Hypothalamus (tissue), 51 donors: ENCODE results near the gene VAPA.
"Not testable (repeated sequence)": the region's sequence is repeated elsewhere in the genome, so short reads cannot be mapped to it uniquely, and the experiment has no call there.

Source experiments
- DNase-seq, 51 donors: peaks; one replicate each; lab custom pipeline; 2025; lab: John Stamatoyannopoulos, UW

Gene VAPA

DNA sequence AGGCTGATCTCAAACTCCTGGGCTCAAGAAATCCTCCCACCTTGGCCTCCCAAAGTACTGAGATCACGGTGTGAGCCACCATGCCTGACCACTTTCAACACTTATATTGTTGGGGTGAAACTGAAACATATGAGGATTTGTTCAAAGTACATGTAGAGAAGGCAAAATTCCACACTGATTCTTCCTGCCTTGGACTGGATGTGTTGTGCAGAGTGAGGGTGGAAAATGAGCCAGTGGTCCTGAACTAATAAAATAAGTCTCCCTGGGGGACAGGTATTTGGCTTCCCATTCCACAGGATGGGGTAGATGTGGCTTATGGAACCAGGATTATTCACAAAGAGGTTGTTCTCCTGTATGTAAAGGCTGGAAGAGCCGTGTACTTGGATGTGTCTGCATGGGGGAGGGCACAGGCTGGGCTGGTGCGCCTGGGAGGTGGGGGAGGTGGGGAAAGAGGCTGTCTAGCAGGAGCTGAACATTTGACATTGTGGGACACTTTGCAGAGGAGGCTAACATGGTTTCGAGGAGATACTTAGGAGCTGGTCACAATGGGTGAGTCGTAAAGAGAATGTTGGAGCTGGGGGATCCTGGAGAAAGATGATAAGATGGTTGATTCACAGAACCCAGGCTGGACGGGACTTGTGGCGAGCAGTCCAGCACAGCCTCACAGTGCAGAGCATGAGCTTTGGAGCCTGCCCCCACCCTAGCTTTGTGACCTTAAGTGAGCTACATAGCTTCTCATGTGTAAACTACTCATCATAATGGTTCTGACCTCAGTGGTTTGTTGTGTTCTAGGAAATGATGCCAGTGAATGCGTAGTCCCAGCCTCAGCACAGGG is 28.4 kb upstream of the VAPA start, which contains the start of gene TXNDC2:
Gene TXNDC2 (plus strand): TSS at position 804 of the 835 bp plus-strand sequence. CDS start 708 bp downstream, outside the sequence.
- DNase-seq: no peak

DNA sequence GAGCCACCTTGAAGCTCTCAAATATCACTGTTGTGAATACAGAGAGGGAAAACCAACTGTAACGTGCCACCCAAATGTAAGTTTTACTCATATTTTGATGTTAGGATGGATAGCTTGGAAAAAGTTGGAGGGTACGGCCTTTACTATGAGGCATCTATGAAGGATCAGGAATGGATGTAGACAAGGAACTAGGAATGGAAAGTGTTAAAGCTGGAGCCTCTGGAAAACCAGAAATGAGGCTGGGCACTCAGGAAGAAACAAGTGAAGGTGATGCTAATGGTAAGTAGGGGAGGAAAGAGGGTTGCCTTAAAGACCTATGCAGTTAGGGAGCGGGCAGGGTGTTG is 27.8 kb upstream of the VAPA start:
- DNase-seq: no peak

DNA sequence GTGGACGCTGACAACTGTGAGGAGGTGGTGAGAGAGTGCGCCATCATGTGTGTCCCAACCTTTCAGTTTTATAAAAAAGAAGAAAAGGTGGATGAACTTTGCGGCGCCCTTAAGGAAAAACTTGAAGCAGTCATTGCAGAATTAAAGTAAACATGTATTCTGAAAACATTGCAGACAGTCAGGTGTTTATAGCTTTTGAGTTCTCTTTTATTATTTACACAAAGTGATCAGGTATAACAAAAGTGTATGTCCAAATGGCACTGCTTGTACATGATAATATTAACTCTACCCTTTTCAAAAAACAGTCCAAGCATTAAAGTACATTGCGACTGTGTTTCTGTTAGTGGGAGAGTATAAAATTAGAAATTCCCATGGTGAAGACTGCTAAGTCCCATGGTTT is 25.8 kb upstream of the VAPA start:
- DNase-seq: no peak

DNA sequence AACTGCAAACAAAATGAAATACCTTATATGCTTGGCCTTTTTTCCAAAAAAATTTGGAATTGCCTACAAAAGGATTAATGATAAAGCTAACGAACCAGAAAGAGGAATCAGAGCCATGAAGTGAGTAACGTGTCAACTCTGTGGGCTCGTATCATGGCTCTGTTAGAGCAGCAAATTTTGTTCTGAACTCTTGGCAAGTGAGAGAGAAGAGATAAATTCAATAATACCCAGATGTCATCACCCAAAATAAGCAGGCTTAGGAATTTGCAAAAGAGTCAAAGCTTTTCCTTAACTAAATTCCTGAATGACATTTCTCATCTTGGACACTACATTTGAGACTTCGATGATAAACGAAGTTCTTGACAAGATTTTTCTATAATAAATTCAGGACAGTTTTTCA is 23.6 kb upstream of the VAPA start:
- no peak for DNase-seq

DNA sequence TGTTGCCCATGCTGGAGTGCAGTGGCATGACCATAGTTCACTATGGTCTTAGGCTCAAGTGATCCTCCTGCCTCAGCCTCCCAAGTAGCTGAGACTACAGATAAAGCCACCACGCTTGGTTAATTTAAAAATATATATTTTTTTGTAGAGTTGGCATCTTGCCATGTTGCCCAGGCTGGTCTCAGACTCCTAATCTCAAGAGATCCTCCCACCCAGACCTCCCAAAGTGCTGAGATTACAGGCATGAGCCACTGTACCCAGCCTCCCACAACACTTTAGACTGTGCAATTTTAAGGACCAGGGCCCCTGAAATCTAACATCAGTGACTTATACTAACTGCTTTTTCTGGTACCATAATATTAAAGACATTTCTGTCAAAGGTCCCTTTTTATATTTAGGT is 22.9 kb upstream of the VAPA start:
- DNase-seq: no peak

DNA sequence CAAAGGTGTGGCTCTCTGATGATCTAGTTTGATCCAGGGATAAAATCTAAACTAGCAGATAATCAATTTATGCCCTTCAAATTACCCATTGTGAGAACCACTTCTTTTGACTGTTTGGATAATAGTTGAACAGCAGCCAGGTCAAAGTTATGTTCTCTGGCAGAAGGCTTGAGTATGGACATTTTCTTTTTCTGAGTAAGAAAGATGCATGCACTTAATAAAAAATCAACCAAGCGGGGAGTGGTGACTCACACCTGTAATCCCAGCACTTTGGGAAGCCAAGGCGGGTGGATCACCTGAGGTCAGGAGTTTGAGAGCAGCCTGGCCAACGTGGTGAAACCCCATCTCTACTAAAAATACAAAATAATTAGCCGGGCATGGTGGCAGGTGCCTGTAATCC is 22.3 kb upstream of the VAPA start:
- not testable (repeated sequence) for DNase-seq

DNA sequence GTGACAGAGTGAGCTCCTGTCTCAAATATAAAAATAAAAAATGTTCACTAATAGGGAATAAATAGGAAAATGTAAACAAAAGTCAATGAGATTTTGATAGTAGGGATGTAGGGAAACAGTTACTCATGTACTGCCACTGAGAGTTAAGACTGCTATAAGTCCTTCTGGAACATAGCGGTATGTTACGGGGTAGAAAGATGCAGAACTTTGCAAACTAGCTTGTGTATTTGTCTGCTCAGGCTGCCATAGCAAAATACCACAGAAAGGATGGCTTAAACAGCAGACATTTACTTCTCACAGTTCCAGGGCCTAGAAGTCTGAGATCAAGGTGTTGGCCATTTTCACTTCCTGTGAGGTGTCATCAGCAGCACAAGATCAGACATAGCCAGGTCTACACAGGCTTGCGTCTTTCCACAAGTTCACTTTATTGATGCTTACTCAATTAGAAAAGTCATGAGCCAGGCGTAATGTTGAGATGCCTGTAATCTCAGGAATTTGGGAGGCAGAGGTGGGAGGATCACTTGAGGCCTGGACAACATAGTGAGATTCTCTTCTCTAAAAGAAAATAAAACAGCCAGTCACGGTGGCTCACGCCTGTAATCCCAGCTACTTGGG is 19.3 kb upstream of the VAPA start:
- no peak for DNase-seq

DNA sequence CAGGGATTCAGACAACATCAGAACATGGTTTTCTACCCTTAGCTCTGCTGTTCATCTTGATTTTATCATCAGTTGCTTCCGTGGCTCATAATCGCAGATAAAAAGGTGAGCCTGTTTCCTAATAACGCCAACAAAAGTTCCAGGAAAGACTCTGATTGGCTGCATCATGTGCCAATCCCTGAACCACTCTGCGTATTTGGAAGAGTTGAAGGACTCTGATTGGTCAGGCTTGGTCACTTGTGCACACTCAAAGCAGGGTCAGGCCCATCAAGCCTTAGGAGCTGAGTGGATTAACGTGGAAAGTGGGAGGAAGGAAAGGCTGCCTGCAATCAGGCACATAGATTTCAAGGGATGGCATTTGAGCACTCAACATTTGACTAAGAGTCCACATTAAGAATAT is 16.7 kb upstream of the VAPA start:
- DNase-seq: no peak

DNA sequence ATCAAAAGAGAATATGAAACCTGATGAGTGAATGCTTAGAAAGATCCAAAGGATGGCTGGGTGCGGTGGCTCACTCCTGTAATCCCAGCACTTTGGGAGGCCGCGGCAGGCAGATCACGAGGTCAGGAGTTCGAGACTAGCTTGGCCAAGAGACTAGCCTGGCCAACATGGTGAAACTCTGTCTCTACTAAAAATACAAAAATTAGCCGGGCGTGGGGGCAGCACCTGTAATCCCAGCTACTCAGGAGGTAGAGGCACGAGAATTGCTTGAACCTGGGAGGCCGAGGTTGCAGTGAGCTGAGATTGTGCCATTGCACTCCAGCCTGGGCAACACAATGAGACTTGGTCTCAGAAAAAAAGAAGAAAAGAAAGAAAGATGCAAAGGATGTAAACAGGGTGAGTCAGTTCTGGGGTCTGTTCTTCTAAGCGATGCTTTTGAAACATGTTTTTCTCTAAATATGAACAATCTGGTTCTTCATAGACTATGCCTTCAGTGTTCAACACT is 16.0 kb upstream of the VAPA start:
- not testable (repeated sequence) for DNase-seq

DNA sequence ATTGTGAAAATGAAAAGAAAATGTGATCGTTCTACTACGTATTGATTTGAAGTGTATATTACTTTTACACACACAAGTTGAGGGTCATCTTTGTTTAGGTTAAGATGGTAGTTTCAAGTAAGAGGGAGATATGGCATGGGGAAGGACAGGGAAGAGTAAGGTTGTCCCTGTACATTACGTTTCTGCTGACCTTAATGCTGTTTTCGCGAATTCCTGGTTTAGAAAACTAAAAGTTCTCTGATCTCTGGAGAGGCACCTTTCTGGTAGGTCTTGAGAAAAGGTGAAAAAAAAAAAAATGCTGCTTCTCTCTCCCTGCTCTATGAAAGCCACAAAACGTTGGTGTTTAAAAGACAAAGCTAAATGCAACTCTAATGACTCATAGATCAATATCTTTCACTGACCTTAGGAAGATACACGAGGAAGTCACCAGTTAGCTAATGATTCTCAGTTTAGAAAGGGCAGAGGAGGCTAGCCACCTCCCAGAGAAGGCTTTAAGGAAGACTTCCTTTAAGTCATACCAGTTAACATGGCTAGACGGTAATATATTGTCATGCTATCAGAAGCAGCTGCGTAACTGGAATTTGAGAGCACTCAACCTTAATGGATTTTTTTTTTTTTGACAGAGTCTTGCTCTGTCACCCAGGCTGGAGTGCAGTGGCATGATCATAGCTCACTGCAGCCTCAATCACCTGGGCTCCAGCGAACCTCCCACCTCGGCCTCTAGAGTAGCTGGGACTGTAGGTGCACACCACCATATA is 14.8 kb upstream of the VAPA start:
- no peak for DNase-seq

DNA sequence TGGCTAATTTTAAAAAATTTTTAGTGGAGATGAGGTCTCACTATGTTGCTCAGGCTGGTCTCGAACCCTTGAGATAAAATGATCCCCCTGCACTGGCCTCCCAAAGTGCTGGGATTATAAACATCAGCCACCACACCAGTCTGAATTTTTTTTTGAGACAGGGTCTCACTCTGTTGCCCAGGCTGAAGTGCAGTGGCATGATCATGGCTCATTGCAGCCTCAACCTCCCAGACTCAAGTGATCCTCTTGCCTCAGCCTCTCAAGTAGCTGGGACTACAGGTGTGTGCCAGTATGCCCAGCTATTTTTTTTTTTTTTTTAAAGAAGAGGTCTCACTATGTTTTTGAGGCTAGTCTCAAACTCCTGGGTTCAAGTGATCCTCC is 14.3 kb upstream of the VAPA start:
- not testable (repeated sequence) for DNase-seq

DNA sequence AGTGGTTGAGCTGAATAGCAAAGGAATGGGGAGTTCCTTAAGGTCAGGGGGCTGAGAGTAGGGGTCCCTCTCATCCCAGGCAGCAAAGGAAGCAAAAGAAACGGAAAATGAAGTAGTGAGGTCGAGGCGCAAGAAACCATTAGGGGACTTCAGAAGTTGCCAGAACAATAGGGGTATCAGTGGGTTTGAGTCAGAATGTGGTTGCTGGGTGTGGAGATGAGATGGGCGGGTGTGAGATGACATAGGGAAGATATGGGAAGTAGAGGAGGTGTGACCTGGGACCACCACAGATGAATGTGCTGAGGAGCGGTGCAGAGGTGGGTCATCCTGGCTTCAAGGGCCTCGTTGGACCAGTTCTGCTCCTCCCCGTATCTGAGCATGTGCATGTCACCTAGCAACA is 13.1 kb upstream of the VAPA start:
- no peak for DNase-seq

DNA sequence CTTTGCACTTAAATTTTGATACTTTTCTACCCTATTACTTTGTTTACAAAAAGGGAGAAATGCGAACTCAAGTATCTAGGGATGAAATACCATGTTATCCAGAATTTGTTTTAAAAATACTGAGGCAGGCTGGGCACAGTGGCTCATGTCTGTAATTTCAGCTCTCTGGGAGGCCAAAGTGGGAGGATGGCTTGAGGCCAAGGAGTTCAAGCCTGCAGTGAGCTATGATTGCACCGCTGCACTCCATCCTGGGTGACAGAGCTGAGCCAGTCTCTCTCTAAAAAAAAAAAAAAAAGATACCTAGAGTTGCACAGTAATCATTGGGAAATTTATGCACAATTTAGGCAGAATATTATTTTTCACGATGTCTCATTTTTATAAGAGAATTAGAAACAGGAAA is 12.4 kb upstream of the VAPA start:
- no peak for DNase-seq

DNA sequence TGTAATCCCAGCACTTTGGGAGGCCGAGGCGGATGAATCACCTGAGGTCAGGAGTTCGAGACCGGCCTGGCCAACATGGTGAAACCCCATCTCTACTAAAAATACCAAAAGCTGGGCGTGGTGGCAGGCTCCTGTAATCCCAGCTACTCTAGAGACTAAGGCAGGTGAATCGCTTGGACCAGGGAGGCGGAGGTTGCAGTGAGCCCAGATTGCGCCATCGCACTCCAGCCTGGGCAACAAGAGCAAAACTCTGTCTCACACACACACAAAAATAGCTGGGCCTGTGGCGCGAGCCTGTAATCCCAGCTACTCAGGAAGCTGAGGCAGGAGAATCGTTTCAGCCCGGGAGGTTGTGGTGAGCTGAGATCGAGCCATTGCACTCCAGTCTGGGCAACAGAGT is 11.6 kb upstream of the VAPA start:
- DNase-seq: not testable (repeated sequence)

DNA sequence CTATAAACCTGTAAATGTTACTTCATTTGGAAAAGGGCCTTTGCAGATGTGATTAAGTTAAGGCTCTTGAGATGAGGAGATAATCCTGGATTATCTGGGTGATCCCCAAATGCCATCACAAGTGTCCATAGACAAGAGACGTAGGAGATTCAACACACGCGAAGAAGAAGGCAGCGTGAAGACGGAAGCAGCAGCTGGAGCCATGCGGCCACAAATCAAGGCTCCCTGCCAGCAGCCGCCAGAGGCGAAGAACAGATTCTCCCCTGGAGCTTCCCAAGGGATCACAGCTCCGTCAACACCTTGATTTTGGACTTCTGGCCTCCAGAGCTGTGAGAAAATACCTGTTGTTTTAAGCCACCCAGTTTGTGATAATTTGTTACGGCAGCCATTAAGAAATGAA is 11.0 kb upstream of the VAPA start:
- DNase-seq: no peak

DNA sequence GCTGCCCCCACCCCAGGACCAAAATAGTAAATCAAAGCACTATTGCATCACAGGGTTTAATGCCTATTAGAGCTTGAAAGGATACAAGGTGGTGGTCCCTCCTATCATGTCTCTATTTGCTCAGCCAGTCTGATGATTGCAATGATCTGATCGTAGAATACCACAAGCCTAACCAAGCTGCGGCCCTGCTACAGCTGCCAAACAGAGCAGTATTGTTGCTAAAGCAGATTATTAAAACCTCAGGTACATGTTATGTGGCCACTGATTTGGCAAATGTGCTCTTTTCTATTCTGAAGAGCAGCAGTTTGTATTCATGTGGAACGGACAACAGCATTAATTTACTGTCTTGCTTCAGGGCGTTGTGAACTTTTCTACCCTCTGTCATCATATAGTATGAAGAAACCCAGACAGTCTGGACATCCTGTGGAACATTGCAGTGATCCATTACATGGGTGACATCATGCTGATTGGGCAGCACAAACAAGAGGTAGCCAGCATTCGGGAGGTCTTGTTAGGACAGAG is 8.4 kb upstream of the VAPA start:
- DNase-seq: no peak

DNA sequence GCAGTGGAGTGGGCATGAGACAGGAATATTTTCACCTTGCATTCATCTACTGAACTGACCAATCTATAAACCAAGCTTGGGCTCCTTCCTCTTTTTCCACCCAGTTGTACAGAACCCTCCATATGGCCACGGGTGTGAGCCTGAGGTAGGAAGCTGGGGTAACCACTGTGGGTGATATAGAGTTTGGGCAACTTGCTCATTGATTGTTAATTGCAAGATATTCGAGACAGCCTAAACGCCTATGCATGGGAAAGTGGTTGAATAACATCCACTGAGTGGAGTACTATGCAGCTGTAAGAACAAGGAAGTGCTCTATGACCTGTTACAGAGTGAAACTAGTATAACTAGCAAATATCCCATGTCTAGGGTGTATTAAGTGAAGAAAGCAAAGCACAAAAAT is 7.3 kb upstream of the VAPA start:
- no peak for DNase-seq

DNA sequence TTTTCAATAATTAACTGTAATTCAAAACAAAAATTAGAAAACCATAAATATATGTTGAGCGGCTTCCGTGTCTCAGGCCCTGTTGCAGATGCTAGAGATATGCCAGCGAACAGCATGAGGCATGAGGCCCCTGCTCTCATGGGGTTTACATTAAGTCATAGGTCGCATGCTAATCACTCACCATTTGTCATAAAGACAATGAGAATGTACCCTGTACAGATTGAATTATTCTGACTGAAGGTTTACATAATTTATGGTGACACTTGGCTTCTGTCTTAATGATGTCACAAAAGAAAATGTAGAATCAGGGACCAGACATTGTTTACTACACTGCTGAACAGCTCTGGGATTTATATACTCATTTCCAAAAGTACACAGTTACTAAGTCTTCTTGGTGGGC is 5.9 kb upstream of the VAPA start:
- no peak for DNase-seq

DNA sequence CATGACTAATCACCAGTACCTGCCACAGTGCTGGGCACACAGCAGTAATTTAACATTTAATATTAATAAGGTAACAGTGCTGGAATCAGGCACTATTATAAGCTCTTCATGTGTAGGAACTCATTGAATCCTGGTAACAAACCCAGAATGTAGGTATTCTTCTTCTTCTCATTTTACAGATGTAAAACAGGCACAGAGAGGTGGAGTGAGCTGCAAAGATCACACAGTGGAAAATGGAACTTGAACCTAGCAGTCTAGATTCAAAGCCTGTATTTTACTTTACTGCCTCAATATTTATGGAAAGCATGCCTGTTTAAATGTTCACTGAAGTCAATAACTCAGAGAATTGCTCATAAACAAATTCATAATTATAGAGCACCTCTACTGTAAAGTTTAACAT is 3.7 kb upstream of the VAPA start:
- DNase-seq: no peak

DNA sequence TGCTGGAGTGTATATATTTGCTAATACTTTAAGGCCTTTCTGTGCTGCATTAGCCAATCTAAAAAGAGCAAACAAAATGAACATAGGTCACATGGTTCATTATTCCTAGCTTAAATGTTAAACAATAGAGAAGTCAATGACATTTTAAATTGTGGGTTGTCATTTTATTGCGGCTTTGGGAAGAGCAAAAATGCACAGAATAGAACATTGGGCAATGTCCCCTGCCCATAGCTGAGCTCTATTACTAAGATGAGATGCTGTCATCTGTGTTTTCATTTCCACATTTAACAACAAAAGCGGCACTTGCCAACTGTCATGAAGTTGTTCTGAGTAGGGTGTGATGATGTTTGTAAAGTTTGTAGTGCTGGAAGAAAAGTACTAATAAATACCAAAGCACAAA is 3.2 kb upstream of the VAPA start:
- DNase-seq: no peak

DNA sequence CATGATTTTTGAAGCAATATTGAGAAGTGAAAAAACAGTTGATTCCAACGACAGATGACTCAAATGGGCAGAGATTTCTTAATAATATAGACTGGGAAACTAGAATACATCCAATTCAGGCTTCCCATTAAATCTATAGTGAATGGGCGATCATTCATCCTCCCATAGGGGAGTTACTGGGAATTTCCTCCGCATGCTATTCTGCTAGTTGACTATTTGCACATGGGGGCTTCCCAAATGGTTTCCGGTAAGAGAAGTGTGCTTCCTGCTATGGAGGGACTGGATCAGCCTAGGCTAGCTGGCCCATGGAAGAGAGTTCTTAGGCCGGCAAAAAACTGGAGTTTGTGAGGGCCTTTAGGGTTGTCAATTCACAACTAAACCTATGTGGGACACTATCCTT is 2.6 kb upstream of the VAPA start:
- no peak for DNase-seq
